SU-DHL-6 (cell line): ENCODE measurements around the gene CATSPERB.

Source experiments
- EZH2phosphoT487 ChIP-seq: fragments of 200-600 bp; sonication (generic), shearing (Covaris generic); conservative IDR thresholded peaks from 2 replicates; pipeline ENCODE4 v1.6.1; 2018; ENCODE audit warnings: mild to moderate bottlenecking, antibody characterized with exemption, low read length, moderate library complexity, mixed read lengths
- TF ChIP-seq, protein P1 (sequence below): fragments of 200-600 bp; sonication (generic); IDR thresholded peaks from one replicate; pipeline ENCODE4 v1.5.1; 2017; ENCODE audit warnings: antibody characterized with exemption, mild to moderate bottlenecking, low read length, moderate library complexity; ENCODE audit not compliant: insufficient read depth, poor library complexity, severe bottlenecking

DNA sequence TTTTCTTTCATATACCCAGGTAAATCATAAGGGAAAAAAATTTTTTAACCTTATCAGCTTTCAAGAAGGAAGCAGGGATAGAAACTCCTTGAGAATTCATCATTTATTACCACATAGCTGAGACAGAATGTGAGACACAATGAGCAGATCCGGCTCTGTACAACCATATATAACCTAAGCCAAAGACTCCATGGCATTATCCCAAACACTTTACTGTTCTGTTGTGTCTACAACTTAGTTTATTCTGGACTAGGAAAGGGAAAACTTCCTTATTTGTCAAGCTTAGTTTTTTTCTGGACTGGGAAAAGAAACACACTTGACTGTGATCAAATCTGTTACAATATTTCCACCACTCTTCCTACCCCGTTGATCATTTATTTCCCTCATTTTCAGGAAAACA is 38.3 kb upstream of the CATSPERB start:
- TF ChIP-seq, protein P1, sequence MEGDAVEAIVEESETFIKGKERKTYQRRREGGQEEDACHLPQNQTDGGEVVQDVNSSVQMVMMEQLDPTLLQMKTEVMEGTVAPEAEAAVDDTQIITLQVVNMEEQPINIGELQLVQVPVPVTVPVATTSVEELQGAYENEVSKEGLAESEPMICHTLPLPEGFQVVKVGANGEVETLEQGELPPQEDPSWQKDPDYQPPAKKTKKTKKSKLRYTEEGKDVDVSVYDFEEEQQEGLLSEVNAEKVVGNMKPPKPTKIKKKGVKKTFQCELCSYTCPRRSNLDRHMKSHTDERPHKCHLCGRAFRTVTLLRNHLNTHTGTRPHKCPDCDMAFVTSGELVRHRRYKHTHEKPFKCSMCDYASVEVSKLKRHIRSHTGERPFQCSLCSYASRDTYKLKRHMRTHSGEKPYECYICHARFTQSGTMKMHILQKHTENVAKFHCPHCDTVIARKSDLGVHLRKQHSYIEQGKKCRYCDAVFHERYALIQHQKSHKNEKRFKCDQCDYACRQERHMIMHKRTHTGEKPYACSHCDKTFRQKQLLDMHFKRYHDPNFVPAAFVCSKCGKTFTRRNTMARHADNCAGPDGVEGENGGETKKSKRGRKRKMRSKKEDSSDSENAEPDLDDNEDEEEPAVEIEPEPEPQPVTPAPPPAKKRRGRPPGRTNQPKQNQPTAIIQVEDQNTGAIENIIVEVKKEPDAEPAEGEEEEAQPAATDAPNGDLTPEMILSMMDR = no peak
- TF ChIP-seq EZH2phosphoT487 = no peak
